Body of pancreas (tissue), 4 donors: ENCODE results near the gene CAMTA1. TPM values are rescaled to one million over a fixed set of nuclear protein-coding genes. Genes with fewer than 3 reads are reported as not detected.
A peak's percentile ranks its signal among the peaks of the same experiment; 100 is the strongest.

Source experiments
- ATAC-seq: fragments of 150-250 bp; one replicate; pipeline ENCODE4 v1.9.1; 2016
- DNase-seq, 4 donors: peaks; one replicate each; pipeline ENCODE4 v3.0.0-alpha.2; 2019
- H3K27ac ChIP-seq, 4 donors: fragments of 200-600 bp; sonication (generic); 1 replicate in 3 of 4; 2 replicates in 1 of 4; pipeline versions ENCODE4 v1.5.1 to v1.6.1; 2016 to 2019; ENCODE audit warnings: mild to moderate bottlenecking in 1 of 4, mixed read lengths in 1 of 4, moderate library complexity in 1 of 4
- H3K27me3 ChIP-seq, 2 donors: fragments of 200-600 bp; sonication (generic); one replicate each; pipeline ENCODE4 v1.6.0; 2016; ENCODE audit warnings: mild to moderate bottlenecking in 1 of 2
- H3K36me3 ChIP-seq, 2 donors: fragments of 200-600 bp; sonication (generic); replicated peaks in 1 of 2; 2 replicates each; pipeline ENCODE4 v1.5.1; 2016; ENCODE audit warnings: low read depth in 2 of 2; ENCODE audit not compliant: insufficient read depth in 1 of 2
- H3K4me1 ChIP-seq: fragments of 200-600 bp; sonication (generic); one replicate; pipeline ENCODE4 v1.6.0; 2016
- H3K4me3 ChIP-seq, 2 donors: fragments of 200-600 bp; sonication (generic); 1 replicate in 1 of 2; 2 replicates in 1 of 2; pipeline ENCODE4 v1.5.1; 2016 to 2019
- H3K9me3 ChIP-seq, 3 donors: fragments of 200-600 bp; sonication (generic); 1 replicate in 2 of 3; 2 replicates in 1 of 3; pipeline ENCODE4 v1.5.1; 2016
- POLR2A ChIP-seq, 3 donors: fragments of 450-650 bp; IDR thresholded peaks; one replicate each; pipeline ENCODE4 v1.6.1; 2016; ENCODE audit warnings: antibody characterized with exemption in 3 of 3, mild to moderate bottlenecking in 2 of 3
- WGBS, 2 donors: methylation state at CpG; one replicate each; pipeline ENCODE4 v1.1.5; 2017; 5-methylcytosine and 5-hydroxymethylcytosine counted together
- intact Hi-C: fragments of 100-400 bp; cut with DNase I; formaldehyde crosslinking; loops from one replicate; pipeline ENCODE4 v1.15.1; 2023
- total RNA-seq, 2 donors: library from RNA; depleted of rRNA; stranded (reverse); fragments of >200 nt; gene quantifications; one replicate each; pipeline ENCODE4 v1.1.0, GENCODE V29; 2016
- TF ChIP-seq, protein P1 (sequence below), 7 experiments: fragments of 450-650 bp in 4 of 7; fragments of 200-600 bp in 3 of 7; sonication (generic) in 3 of 7; IDR thresholded peaks; one replicate each; pipeline ENCODE4 v1.5.1; 2016 to 2019; ENCODE audit warnings: antibody characterized with exemption in 7 of 7

CAMTA1 gene
- total RNA-seq, 2 donors from 2014 or later = 36.3 to 59.7 TPM

- no peaks in the 10 kb centered on the region for H3K27me3 ChIP-seq
- ATAC-seq (no peak), DNase-seq (peak in 1 of 4 donors; percentile 1)
- no peak overlapping the region for H3K4me3 ChIP-seq
- no peak overlapping the region for H3K27ac ChIP-seq
- H3K36me3 ChIP-seq = no peaks in the 10 kb centered on the region
- WGBS, 2 donors = 17 to 71% methylated on average over 1 to 4 of the region's 4 CpGs
- TF ChIP-seq, protein P1, sequence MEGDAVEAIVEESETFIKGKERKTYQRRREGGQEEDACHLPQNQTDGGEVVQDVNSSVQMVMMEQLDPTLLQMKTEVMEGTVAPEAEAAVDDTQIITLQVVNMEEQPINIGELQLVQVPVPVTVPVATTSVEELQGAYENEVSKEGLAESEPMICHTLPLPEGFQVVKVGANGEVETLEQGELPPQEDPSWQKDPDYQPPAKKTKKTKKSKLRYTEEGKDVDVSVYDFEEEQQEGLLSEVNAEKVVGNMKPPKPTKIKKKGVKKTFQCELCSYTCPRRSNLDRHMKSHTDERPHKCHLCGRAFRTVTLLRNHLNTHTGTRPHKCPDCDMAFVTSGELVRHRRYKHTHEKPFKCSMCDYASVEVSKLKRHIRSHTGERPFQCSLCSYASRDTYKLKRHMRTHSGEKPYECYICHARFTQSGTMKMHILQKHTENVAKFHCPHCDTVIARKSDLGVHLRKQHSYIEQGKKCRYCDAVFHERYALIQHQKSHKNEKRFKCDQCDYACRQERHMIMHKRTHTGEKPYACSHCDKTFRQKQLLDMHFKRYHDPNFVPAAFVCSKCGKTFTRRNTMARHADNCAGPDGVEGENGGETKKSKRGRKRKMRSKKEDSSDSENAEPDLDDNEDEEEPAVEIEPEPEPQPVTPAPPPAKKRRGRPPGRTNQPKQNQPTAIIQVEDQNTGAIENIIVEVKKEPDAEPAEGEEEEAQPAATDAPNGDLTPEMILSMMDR (IDR thresholded peaks at IDR 0.05) = no peak
- intact Hi-C loops = no loop called here
- H3K4me1 ChIP-seq = peaks cover 7% of the 10 kb centered on the region
- H3K9me3 ChIP-seq = no peaks in the 10 kb centered on the region
Measured at GRCh38 chr1:7606096-7606495, 820.8 kb downstream of the CAMTA1 start.

- DNase-seq = no peak
- peaks cover 7% of the 10 kb centered on the region for H3K4me1 ChIP-seq
- no peak overlapping the region for H3K4me3 ChIP-seq
- H3K27ac ChIP-seq = no peak overlapping the region
- intact Hi-C loops = no loop called here
- no peaks in the 10 kb centered on the region for H3K36me3 ChIP-seq
- TF ChIP-seq POLR2A (IDR thresholded peaks at IDR 0.05) = no peak
- TF ChIP-seq, protein P1 (IDR thresholded peaks at IDR 0.05) = no peak
- H3K9me3 ChIP-seq = no peaks in the 10 kb centered on the region
- ATAC-seq = no peak
- H3K27me3 ChIP-seq = no peaks in the 10 kb centered on the region
Measured at GRCh38 chr1:7607097-7607496, 821.8 kb downstream of the CAMTA1 start.

GRCh38 chr1:7608628-7609305 is 823.5 kb downstream of the CAMTA1 start:
- Histone ChIP-seq H3K4me1 (peaks cover 7% of the 10 kb centered on the region), H3K27ac (no peak overlapping the region), H3K27me3 (no peaks in the 10 kb centered on the region), H3K9me3 (no peaks in the 10 kb centered on the region), H3K4me3 (no peak overlapping the region), H3K36me3 (no peaks in the 10 kb centered on the region)
- 58 to 82% methylated on average over 9 to 10 of the region's 10 CpGs for WGBS, 2 donors
- ATAC-seq (no peak), DNase-seq (peak in 1 of 4 donors; percentile 3)
- TF ChIP-seq, protein P1 (IDR thresholded peaks at IDR 0.05) = no peak
- no peak for TF ChIP-seq POLR2A (IDR thresholded peaks at IDR 0.05)
- intact Hi-C loops = no loop called here

DNA sequence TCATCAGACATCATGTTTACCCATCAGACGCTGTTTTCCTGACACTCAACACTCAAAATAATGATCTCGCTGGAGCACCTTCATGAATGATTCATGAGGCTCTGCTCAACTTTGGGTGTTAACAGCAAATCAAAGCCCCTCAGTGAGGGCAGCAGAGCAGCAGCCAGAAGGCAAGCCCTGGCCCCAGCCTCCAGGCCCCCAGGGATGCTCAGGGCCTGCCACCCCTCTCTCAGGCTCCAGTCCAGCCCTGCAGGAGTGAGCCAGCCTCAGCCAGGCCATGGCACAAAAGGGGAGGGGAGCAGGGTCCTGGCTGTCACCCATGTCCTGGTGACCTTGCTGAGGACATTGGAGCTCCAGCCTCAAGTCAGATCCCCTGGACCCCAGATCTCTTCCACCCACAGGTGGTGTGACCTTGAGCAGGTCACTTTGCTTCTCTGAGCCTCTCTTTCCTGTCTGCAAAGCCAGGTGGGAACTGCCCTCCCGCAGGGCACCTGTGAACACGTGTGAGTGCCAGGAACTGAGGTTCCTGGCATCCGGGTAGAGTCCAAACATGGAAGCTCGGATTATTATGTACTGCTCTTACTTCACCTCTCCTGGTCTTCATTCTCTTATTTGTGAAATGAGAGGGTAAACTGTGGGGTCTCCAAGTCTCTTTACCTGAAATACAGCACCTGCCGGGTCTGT is 824.2 kb downstream of the CAMTA1 start:
- Histone ChIP-seq H3K36me3 (no peaks in the 10 kb centered on the region), H3K4me3 (no peak overlapping the region), H3K9me3 (no peaks in the 10 kb centered on the region), H3K4me1 (peaks cover 7% of the 10 kb centered on the region), H3K27me3 (no peaks in the 10 kb centered on the region), H3K27ac (no peak overlapping the region)
- 40 to 49% methylated on average over 7 of the region's 7 CpGs for WGBS, 2 donors
- DNase-seq = peak in 2 of 4 donors; percentile 37 to 61
- peak; percentile 56 for ATAC-seq
- intact Hi-C loops = no loop called here
- no peak for TF ChIP-seq POLR2A (IDR thresholded peaks at IDR 0.05)
- TF ChIP-seq, protein P1 (IDR thresholded peaks at IDR 0.05) = no peak
